K562 treated with DMSO at 1 percent for 24 hours (cell line): ENCODE data around the gene DLST. TPM values are rescaled to one million over a fixed set of nuclear protein-coding genes. Genes with fewer than 3 reads are reported as not detected.

ENCODE experiments used
- total RNA-seq: library from RNA; unstranded; fragments of 300-600 nt; gene quantifications from 2 replicates; pipeline ENCODE4 v1.2.3, GENCODE V29; 2022; ENCODE audit warnings: low read depth; ENCODE audit not compliant: insufficient read depth

The DLST gene
- 40.8 and 43.9 TPM in 2 replicates for total RNA-seq

GRCh38 chr14:74881431-74882102, at the start of gene DLST:
Gene DLST, plus strand, starts transcription at chr14:74881916. Its CDS starts 38 bp downstream, at chr14:74881954.

DNA sequence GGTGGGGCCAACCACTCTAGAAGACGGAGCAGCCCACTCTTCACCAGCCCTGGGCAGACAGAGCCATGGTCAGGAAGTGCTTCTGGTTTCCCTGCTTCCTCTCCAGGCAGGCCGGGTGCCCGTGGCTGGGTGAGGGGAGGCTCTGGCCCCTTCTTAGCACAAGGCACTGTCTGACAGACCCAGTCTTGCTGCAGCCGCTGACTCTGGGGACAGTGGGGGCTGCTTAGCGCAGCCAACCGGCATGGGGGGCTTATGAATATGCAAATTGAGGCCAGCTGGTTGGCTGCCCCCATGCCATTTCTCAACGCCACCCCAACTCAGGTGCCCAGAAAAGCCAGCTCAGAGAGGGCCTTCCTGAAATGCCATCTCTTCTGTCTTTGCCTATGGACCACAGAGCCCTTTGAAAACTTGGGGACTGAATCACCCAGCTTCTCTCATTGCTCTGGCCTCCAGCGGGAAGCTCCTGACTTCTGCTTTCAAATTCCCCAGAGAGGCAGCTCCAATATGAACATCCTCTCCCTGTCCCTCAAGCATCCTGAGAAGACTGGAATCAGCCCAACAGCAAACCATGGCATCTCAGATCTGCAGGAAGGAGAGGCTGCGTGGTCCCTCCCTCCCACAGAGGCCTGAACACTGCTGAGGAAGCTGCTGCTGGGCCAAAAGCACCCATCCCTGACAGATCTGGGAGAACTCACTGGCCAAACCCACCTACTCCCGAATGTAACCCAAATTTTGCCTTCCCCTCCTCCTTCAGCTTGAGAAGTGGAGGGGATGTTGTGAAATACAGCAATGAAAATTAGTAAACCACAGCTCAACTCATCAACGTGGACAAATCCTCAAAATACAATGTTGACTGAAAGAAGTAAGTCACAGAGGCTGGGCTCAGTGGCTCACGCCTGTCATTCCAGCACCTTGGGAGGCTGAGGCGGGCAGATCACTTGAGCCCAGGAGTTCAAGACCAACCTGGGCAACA, 5.5 kb upstream of the DLST start, which contains the start of gene PROX2:
TSS of gene PROX2 (minus strand) at position 205 of the 973 bp plus-strand sequence. CDS start 12,311 bp downstream, outside the sequence.

DNA sequence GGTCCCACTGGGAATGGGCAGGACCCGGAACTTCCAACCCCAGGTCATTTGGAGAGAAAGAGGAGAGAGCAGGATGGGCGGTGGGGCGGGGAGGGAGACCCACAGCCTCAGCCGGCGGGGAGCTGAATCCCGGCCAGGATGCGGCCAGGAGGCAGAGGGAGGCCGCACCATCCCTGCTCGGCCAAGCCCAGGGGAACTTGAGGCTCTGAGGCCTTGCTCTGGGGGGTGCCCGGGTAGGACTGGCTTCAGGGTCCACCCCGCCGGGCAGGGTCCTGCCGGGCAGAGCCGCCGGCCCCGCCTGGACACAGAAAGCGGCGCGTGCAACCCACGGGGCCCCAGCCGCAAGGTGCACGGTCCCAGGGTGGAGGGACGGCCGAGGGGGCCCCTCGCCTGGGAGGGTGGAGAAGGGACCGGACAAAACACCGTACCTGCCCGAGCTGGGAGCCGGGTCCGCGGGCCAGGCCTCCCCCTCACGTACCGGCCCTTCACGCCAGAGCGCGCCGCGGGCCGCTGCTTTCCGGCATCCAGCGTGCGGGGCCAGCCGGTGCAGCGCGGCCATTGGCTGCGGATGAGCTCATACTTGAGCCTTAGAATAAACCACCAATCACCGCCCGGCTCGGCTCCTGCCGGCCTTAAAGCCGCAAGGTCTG, 41.2 kb downstream of the DLST start, which contains the start of gene RPS6KL1:
TSS of gene RPS6KL1 (minus strand) at position 509 of the 650 bp plus-strand sequence. CDS start 1,719 bp downstream, outside the sequence.

Other genes with a start within 250 kb of the DLST start
- gene AREL1, start 168.8 kb upstream of the DLST start, total RNA-seq: 11.5 and 12.6 TPM in 2 replicates
- 23.3 and 23.9 TPM in 2 replicates for gene FCF1, start 168.8 kb upstream of the DLST start, total RNA-seq
- 19.0 and 21.4 TPM in 2 replicates for gene YLPM1, start 118.6 kb upstream of the DLST start, total RNA-seq
- 0.08 TPM in 1 of 2 replicates, not detected in the other for gene PROX2, start 5.8 kb upstream of the DLST start, total RNA-seq
- 2.7 and 4.0 TPM in 2 replicates for gene RPS6KL1, start 41.3 kb downstream of the DLST start, total RNA-seq
- 1.1 and 2.0 TPM in 2 replicates for gene PGF, start 73.7 kb downstream of the DLST start, total RNA-seq
- gene EIF2B2, start 121.0 kb downstream of the DLST start, total RNA-seq: 25.6 and 33.0 TPM in 2 replicates
- gene MLH3, start 169.6 kb downstream of the DLST start, total RNA-seq: 3.6 and 3.8 TPM in 2 replicates
- gene ACYP1, start 182.1 kb downstream of the DLST start, total RNA-seq: 37.6 and 41.1 TPM in 2 replicates
- 8.4 and 8.8 TPM in 2 replicates for gene ZC2HC1C, start 187.7 kb downstream of the DLST start, total RNA-seq
- 29.1 and 36.4 TPM in 2 replicates for gene NEK9, start 245.1 kb downstream of the DLST start, total RNA-seq